GDM1 (cell line): ENCODE data around the gene WDR1.
A peak's percentile ranks its signal among the peaks of the same experiment; 100 is the strongest.
"Not testable (repeated sequence)": the region's sequence is repeated elsewhere in the genome, so short reads cannot be mapped to it uniquely, and the experiment has no call there.

Source experiments
- DNase-seq: peaks from one replicate; lab custom pipeline; 2025; lab: John Stamatoyannopoulos, UW

Gene WDR1

DNA sequence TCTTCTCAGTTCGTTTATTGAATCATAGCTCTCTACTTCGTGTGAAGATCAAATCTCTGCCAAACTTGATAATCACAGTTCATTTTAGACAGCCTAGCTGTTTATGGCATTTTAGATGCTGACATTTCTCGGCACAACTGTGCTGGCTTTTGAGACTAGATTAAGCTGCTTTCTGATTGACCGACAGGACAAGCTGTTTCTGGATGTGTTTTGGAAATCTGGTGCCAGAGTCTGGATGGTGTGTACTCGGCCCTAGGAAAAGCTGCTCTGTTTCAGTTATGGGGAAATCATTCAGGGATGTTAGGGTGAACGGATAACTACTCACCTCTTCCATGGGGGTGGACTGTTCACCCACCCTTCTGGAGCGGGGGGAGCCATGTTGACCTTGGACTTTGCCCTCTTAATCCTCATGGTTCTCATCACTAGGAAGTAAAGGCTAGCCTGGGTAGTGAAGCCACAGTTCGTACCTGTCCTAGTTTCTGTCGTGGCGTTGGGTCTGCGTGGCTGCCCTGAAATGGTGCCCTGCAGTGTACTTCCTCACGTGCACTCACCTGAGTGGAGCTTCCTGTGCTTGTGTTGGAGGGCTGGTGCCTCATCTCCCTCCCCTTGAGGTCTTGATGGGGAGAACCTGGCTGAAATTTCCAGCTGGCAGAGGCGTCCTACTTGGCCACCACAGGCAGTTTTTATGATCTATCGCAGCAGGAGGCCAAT is 13.7 kb upstream of the WDR1 start:
- DNase-seq = no peak

DNA sequence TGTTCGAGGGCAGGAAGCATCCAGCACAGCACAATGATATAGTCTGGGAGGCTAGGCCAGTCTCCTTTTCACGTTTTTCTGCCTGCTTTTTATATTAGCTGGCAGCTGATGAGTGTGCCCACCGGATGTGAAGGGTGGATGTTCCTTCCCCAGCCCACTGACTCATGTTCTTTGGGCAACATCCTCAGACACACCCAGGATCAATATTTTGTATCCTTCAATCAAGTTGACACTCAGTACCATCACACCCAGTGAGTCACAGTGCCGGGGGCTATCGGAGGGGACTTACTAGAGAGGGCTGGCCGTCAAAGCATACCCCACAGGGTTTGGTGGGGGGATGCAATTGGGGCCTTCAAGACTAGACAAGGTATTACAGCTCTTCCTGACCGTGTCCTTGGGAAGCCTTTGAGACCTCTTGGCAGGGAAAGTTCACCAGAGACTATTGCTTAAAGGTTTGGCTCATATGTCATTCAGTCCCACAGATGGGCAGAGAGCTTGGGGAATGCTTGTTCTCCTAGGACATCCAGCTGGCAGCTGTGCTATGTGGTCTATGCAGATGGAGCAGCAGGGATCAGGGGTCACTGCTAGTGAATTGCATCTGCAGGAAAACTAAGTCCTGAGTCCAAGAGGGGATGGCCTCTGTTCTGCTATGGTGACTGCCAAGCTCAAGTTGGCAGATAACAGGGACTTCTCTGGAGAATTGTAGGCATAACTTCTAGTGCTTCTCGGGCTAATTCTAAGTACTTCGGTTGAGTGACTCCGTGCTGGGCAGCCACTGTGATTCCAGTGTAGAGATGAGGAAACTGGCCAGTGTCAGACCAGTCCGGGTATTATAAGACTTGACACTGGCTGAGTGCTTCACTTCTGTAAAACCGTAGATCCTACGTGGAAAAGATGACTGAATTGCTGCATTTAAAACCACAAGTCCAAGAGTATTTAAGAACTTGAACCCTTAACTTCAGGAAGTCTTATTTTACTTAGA is 12.9 kb upstream of the WDR1 start:
- DNase-seq = no peak

DNA sequence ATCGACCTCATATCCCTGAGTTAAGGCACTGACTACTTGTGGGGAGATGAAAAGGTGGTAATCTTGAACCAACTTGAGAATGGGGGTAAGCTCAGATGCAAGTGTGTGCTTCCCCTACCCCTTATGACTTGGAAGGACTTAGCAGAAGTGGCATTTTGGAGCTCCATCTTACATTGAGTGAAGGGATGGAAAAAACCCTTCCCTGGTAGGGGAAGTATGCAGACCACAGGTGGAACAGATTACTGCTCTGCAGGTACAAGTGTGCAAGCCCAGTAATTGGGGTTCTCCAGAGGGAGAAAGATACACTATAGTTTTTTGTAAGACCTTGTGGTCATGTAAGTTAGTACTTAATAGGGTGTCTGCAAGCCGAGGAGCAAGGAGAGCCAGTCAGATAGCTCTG is 12.2 kb upstream of the WDR1 start:
- DNase-seq = no peak

DNA sequence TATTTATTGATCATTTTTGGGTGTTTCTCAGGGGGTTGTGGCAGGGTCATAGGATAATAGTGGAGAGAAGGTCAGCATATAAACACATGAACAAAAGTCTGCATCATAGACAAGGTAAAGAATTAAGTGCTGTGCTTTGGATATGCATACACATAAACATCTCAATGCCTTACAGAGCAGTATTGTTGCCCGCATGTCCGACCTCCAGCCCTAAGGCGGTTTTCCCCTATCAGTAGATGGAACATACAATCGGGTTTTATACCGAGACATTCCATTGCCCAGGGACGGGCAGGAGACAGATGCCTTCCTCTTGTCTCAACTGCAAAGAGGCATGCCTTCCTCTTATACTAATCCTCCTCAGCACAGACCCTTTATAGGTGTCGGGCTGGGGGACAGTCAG is 10.9 kb upstream of the WDR1 start:
- not testable (repeated sequence) for DNase-seq

DNA sequence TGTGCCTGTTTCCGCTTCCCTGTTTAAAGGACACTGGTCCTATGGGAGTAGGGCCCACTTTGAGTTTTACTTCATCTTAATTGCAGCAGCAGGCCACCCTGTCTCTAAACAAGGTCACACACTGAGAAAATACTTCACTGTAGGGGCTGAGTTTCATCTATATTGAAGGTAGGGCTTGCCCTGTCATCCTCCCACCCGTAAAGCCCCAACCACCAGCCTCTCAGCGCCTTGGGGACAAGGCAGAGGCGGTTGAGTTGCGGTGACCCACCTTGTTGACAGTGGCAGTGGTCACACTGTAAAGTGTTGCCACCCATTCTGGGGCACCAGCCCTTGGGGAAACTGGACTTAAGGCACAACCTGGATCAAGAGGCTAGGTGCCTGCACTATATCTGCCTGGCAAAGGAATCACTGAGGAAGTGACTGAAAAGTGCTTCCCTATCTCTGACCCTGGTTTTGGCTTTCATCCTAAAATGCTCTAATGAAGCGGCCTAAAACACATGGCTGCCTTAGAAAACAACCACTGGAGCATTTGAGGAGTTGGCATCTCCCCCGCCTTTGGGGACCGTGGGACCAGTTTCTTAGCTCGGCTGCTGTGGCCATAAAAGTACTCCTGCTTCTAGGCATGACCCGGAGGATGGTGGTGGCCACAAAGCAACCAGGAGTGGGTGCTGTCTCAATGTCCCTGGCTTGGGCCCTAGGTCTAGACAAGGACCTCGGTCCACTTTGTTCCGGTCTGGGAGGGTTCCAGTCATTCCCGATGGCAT is 7.8 kb upstream of the WDR1 start:
- DNase-seq = peak; percentile 39

DNA sequence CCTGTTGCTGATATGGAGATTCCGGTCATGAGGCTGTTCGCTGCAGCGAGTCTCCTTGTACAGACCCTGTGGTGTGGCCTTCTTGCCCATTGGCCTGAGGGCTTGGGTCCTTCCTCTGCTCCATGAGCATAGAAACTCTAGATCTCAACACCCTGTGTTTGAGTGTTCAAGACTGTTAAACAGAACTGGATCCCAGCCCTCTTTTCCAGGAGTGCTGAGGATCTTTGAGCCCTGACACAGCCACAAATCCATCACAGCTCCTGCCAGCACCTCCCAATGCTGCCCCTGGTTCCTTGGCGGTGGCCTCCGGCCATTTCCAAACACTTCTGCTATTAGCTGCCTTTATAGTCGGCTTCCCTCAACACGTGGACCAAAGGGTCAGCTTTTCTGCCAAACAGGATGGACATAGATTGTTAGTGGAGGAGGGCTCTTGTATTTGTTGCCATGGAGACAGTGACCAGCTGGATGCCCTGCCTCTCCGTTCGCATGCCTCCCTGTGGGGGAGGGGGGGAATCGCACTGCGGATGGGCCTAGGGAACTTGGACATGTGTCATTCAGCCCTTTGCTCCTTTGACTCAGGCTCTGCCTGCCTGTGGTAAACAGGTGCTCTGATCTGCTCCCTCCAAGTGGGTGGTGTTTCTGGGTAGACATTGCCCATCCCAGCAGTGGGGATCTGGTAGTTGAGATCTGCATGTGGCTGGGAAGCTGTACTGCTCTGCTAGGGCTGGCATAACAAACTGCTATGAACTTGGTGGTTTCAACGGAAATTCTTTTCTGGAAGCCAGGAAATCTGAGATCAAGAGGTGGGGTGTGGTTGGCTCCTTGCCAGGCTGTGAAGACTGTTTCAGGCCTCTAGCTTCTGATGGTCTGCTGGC is 6.9 kb upstream of the WDR1 start:
- DNase-seq = peak; percentile 58

DNA sequence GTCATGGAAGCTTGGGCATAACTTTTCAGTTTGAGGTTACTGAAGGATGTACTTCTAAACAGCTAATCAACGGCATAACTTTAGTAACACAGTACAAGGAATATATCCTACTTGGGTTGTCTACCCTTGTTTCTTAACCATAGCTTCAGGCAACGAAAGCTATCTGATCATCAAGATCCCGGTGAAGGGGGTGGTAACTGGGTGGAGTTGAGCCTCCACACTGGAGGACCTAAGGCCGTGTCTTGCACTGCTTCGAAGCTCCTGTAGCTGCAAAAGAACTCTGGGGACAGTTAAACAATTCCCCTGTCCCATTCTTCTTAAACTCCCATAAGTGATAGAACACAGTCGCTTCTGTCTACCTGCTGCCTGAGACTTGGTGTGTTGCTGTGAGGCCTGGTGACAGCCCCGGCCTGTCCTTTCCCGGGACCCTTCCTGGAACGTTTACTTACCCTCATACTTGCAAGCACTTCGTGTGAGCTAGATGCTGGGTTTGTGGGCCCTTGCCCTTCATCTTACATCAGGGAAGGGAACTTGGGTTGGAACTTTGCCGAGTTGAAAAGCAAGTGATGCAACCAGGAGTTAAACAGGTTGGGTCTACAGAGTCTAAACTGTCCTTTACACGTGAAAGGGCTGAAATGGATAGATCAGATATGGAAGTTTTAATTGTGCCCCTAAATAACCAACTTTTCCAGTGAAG is 5.8 kb upstream of the WDR1 start:
- DNase-seq = no peak

DNA sequence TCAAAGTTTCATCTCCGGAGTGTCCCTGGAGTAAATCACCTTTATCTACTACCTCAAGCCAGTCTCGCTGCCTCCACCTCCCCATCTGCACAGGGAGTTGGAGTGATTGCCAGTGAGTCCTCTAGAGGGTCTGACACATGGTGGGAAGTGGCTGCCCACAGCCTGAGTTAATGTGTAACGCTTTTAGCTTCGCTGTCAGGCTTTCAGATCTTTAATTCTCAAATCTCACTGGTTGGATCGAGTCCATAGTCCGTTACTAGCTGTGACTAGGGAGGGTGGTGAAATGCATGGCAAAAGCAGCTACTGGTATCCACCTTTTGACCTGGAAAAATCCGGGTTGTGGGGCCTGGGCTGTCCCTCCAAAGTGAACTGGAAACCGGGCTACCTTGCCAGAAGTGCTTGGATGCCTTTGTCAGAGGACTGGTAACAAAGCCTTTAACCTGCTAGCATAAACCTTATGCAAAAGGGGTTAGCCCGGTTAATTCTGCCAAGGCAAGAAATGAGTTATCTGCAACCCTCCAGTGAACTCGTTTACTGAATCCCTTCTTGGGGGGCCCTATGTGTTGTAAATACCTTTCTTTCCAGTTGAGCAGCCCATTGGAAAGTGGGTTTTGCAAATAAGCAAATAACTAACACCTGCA is 5.1 kb upstream of the WDR1 start:
- no peak for DNase-seq

DNA sequence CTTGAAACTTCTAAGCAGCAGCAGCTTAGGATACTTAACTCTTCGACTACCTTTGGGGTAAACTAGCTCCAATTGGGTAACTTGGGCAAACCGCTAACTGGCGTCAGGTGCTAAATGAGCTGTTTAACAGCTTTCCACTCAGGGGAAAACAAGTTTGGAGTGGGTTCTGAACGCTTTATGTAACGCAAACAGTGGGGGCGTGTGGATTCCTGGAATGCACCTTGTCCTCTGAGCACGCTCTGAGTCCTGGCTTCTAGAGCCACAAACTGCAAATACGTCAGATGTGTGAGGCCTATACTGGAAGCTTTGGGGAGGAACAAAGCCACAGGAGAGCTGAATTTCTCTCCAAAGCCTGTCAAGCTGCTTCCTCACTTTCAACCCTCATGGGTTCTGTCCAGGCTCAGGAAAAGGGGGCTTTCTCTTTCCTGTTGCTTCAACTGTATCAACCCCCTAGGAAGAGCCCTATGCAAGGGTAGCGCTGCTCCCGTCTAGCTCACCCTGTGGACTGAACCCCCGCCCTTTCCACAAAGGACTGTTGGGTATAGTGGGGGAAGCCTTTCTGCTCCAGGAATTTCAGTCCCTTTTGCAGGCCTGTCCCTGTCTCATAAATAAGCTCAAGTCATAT is 4.5 kb upstream of the WDR1 start:
- peak; percentile 31 for DNase-seq

DNA sequence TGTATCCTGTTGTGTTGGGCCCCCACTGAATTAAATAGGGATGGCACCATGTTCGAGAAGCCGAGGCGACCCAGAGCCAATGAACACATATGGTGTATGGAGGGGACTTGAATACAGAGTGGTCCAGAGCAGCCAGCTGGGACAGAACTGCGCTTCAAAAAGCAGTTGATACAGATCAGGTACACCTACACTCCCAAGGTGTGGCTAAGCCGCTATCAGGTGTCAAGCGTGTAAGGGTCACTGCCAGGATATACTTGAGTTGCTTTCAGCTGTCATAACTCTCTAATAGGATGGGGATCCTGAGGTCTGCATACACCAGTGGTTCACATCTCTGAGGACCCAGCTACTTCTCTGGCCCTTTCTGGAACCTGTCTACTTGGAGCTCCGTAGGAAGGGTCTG is 3.2 kb upstream of the WDR1 start:
- DNase-seq = no peak

DNA sequence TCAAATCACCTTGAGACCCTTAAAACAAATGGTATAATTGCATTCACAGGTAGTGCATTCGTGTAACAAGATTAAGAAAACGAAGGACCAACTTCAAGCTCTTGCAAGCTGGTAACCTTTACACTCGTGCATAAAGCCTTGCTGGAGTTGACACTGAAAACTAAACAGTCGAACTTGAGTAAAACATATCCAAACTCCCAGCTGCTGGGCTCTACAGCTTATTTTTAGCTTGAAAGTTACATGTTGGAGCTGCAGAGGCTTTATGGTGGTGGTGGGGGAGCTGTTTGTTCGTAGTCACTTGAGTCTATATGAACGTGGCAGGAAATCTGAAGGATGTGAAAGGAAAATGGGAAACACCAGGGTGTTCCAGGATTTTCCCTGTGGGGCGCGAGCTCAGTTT is 2.7 kb upstream of the WDR1 start:
- DNase-seq = no peak

DNA sequence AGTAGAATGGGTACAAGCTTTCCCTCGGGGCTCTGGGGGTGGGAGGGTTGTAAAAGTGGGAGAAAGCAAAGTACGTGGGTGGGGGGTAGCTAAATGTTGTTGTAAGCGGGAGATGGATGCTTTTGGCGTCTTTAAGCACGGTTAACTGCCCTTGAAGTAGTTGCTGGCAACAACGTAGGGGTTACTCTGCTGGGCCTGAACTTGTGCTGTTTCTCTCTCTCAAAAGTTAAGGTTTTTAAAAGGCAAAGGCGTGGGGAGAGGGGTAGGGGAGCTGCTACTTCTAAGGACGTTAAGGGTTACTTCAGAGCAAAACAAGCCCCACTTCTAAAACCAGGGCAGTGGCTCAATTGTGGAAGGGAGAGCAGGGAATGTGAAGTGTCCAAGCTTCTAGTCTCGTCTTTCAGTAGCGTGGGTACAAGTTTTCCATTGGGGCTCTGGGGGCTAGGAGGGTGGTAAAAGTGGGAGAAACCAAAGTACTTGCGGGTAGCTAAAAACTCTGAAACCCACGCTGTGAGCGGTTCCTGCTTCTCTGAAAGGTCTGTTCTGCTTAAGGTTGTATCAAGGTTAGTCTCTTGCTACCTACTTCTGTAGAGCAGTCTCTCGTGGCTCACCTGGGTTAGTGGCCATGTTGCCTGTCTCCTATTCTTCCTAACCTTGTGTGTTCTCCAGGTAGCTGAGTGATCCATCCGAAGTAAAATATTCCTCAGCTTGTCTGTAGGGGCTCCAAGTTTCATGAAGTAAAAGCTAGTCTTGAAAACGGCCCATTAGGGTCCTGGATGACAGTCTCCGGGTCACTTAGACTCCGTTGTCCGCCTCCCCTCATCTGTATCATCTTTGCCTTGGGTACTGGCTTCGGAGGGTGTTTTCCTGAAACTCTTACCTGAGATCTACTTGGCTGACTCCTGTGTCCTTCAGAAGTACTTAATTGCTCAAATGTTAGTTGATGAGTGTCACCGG is 1.7 kb upstream of the WDR1 start:
- DNase-seq = no peak

DNA sequence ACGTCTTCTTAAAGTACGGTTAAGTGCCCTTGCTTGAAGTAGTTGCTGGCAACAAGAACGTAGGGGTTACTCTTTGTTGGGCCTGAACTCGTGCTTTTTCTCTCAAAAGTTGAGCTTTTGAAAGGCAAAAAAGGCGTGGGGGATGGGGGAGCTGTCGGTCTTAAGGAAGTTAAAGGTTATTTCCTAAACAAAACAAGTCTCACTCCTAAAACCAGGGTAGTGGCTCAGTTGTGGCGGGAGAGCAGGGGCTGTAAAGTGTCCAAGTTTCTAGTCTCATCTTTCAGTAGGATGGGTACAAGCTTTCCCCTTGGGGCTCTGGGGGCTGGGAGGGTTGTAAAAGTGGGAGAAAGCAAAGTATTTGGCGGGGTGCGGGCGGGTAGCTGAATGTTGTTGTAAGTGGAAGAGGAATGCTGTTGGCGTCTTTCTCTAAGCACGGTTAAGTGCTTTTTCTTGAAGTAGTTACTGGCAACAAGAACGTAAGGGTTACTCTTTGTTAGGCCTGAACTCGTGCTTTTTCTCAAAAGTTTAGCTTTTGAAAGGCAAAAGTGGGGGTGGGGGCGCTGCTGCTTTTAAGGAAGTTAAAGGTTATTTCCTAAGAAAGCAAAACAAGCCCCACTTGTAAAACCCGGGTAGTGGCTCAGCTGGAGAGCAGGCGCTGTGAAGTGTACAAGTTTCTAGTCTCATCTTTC is 904 bp upstream of the WDR1 start:
- peak; percentile 49 for DNase-seq

DNA sequence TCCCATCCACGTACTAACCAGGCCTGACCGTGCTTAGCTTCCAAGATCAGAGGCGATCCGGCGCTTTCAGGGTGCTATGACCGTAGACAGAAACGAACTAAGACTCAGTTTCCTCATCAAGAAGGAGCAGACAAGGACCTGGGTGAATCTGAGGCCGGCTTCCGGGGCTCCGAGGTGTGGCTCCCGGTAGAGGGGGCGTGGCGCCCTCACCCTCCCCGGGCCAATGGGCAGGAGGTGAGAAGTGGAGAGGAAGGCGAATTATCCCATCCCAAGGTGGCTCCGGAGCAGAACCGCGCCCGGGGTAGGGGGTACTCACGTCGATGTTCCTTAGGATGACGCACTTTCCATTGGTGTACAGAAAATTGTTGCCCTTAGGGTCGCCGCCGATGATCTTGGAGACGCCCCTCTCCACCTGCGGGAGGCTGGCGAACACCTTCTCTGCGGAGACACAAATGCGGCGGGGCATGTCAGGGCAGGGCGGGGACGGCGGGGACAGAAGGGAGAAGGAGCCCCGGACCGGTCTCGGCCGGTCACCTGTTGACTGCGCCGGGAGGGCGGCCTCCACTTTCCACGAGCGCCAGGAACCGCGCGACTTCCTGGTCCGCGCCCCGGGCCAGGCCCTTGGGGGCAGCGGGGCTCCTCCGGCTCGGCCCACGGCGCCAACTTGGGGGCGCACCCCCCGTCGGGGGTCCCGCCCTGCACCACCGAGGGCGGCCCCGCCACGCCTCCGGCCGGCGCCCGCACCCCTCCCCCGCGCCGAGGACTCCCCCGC is 616 bp downstream of the WDR1 start:
- no peak for DNase-seq

DNA sequence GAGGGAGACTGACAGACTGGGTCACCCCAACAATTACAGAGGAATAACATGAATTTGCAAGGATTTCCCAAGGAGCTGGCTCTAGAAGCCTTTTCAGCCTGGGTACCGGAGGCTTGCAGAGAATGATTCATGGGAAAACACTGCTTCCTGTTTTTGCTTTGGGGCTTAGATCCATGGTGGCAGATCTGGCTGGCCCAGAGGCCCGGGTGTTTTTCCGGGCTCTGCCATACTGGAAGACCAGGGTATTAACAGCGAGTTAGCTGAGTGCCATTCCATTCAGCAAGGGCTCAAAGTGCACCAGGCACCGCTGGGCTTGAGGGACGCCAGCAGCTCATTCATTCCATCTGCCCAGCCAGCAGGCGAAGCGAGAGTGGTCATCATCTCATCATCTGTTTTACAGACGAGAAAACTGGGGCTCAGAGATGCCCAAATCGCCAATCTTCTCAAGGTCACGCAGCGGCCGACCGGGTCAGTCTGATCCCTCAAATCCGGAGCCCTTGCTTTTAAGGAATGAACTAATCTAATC is 1.3 kb downstream of the WDR1 start:
- DNase-seq = no peak

DNA sequence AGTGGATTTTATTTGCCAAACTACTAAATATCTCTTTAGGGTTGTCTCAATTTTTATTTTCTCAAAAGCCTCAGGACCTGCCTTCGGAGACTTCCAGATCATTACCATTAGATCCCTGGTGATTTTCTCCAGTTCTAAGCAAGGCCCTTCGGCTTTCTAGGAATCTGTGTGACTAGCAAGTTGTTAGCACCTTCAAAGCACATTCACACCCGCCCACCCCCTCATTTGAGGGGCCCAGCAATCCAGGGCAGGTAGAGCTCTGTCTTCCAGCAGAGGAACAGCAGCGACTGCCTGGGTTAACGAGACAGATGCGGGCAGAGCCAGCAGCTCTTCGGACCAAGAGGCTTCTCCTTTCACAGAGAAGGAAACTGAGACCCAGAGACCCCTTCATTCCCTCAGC is 2.0 kb downstream of the WDR1 start:
- no peak for DNase-seq

DNA sequence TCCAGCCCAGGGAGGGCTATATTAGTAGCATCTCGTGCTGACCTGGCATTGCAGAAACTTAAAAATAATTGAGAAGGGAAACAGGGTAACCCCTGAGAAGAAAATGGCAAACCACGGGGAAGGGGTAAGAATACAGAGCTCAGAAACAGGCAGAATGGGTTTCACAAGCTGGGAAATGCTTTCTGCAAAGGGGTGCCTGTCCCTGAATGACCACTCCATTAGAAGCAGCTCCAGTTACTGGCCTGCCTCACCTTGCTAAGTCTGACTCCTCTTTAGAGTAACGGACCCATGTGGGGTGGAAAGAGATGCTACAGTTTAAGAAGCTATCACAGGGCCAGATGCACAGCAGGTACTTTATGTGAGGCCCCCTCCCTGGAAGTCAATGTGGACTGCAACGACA is 2.5 kb downstream of the WDR1 start:
- DNase-seq = no peak
